GM19455 (cell line): ENCODE data around the gene KNDC1.

Source experiments
- ATAC-seq: cut with Tn5 transposase; IDR thresholded peaks from one replicate; pipeline ENCODE4 v1.9.1; 2021; ENCODE audit not compliant: unreplicated experiment

The KNDC1 gene

GRCh38 chr10:133176546-133176945 lies 16.5 kb downstream of the KNDC1 start:
- ATAC-seq, result no peak

- no peak for ATAC-seq
Measured at GRCh38 chr10:133177380-133178157, 17.6 kb downstream of the KNDC1 start.

GRCh38 chr10:133178357-133179127 lies 18.5 kb downstream of the KNDC1 start:
- no peak for ATAC-seq

GRCh38 chr10:133179128-133179520 lies 19.1 kb downstream of the KNDC1 start:
- no peak for ATAC-seq

- no peak for ATAC-seq
Measured at GRCh38 chr10:133179651-133180050, 19.6 kb downstream of the KNDC1 start.

GRCh38 chr10:133180192-133180964 lies 20.4 kb downstream of the KNDC1 start:
- no peak for ATAC-seq

- no peak for ATAC-seq
Measured at GRCh38 chr10:133180965-133181639, 21.1 kb downstream of the KNDC1 start.

GRCh38 chr10:133182190-133182589 lies 22.2 kb downstream of the KNDC1 start:
- ATAC-seq, result no peak

- ATAC-seq, result no peak
Measured at GRCh38 chr10:133182791-133183645, 23.0 kb downstream of the KNDC1 start.

GRCh38 chr10:133183646-133184378 lies 23.8 kb downstream of the KNDC1 start:
- no peak for ATAC-seq

- no peak for ATAC-seq
Measured at GRCh38 chr10:133184591-133185244, 24.7 kb downstream of the KNDC1 start.

GRCh38 chr10:133185421-133185820 lies 25.4 kb downstream of the KNDC1 start:
- ATAC-seq, result no peak

- no peak for ATAC-seq
Measured at GRCh38 chr10:133185916-133186315, 25.9 kb downstream of the KNDC1 start.

- ATAC-seq, result no peak
Measured at GRCh38 chr10:133186416-133187090, 26.5 kb downstream of the KNDC1 start.

GRCh38 chr10:133187091-133187905 lies 27.3 kb downstream of the KNDC1 start:
- no peak for ATAC-seq

GRCh38 chr10:133187906-133188681 lies 28.1 kb downstream of the KNDC1 start:
- ATAC-seq, result no peak

- no peak for ATAC-seq
Measured at GRCh38 chr10:133189256-133189655, 29.2 kb downstream of the KNDC1 start.
